ENCODE data around the gene LMAN1L.

GRCh38 chr15:74817370-74817737 is 4.7 kb downstream of the LMAN1L start:
- TF ChIP-seq CTCF (IDR thresholded peaks at IDR 0.05) (peak; percentile 31 to 57 (median 54)), EP300 (IDR thresholded peaks at IDR 0.05) (no peak), POLR2AphosphoS5 (IDR thresholded peaks at IDR 0.05) (peak in 1 of 2 donors; percentile 24)
